GM18951 (cell line): ENCODE measurements around the gene GYG2.
"Not testable (repeated sequence)": the region's sequence is repeated elsewhere in the genome, so short reads cannot be mapped to it uniquely, and the experiment has no call there.

Experiments used
- POLR2A ChIP-seq: IDR thresholded peaks from 4 replicates; pipeline ENCODE4 v1.6.1; 2011; ENCODE audit warnings: mild to moderate bottlenecking; ENCODE audit not compliant: insufficient read length, insufficient read depth; ENCODE audit errors: extremely low read depth
- in situ Hi-C: fragments of 300-500 bp; cut with MboI; formaldehyde crosslinking; loops from one replicate; pipeline ENCODE4 v1.12.0; 2022; ENCODE audit warnings: low sequenced_read_pairs, mixed read lengths, inconsistent platforms; ENCODE audit not compliant: unreplicated experiment

Gene GYG2

GRCh38 chrX:2871831-2872230 lies 43.1 kb downstream of the GYG2 start:
- TF ChIP-seq POLR2A: no peak

DNA sequence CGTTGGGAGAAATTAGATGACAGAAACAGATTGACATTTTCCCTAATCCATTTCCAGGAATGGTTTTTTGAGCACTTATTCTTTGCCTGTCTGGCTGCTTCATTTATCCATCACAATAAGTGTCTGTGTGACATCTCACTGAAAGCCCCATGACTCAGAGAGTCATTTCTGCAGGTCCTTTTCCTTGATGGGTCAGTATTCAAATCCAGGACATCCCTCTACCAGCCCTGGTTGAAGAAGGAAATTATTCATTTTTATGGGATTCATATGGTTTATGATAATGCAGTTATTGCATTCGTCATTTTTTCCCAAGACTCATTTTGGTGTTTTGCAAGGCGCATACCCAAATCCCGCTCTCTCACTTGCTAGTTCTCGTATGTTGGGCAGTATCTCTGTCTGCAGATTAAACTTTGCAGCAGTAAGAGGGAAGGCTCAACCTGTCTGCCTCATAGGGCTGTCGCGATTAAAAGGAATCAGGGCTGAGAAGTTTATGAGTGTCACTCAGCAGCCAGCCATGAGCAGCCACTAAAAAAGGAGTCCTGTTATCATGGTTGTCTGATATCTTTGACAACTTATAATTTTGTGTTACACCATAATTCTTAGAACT lies 44.0 kb downstream of the GYG2 start:
- in situ Hi-C loops: no loop called here
- no peak for TF ChIP-seq POLR2A

More at GRCh38 chrX:2871831-2872230, 43.1 kb downstream of the GYG2 start:
- in situ Hi-C loops: no loop called here

- TF ChIP-seq POLR2A: no peak
Observed at GRCh38 chrX:2874222-2875135, 45.7 kb downstream of the GYG2 start.

GRCh38 chrX:2875136-2875481 lies 46.4 kb downstream of the GYG2 start:
- in situ Hi-C loops: no loop called here
- TF ChIP-seq POLR2A: no peak

More at GRCh38 chrX:2874222-2875135, 45.7 kb downstream of the GYG2 start:
- in situ Hi-C loops: no loop called here

- in situ Hi-C loops: no loop called here
- no peak for TF ChIP-seq POLR2A
Observed at GRCh38 chrX:2875798-2876399, 47.2 kb downstream of the GYG2 start.

DNA sequence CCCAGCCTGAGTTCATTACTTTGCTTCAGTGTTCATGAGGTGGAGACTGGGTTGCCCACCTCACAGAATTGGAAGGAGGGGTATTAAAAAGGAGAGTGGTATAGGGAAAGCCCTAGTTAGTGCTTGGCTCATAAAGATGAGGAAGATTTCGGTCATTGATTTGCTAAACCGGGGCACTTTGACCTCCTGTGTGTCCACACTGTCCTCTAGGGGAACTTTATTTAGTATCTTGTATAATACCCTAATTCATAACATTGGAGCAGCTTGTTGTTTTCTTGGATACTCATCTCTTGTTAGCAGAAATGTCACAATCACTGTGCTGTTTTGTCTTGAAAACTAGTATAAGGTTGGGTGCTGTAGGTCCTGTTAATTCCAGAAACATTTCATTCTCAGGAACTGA lies 49.8 kb downstream of the GYG2 start:
- TF ChIP-seq POLR2A: no peak
- in situ Hi-C loops: no loop called here

DNA sequence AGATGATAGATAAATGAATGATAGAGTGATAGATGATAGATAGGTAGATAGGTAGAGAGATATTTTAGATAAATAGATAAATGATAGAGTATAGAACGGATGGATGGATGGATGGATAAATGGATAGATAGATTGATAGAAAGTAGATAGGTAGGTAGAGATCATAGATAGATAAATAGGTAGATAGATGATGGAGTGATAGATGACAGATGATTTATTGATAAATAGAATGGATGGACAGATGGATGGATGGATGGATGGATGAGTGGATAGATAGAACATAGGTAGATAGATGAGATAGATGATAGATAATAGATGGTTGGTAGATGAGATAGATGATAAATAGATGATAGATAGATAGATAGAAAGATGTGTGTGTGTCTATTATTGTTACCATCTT lies 50.9 kb downstream of the GYG2 start:
- TF ChIP-seq POLR2A: no peak
- in situ Hi-C loops: no loop called here

DNA sequence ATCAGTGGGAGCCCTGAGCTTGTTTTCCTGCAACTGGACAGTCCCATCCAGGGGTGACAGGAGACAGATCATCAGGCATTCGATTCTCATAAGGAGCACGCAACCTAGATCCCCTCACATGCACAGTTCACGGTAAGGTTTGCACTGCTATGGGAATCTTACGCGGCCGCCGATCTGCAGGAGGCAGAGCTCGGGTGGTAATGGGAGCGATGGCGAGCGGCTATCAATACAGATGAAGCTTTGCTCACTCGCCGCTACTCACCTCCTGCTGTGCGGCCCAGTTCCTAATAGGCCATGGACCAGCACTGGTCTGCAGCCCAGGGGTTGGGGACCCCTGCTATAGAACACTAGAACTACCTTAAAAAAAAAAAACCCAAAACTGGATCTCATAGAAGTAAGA lies 55.0 kb downstream of the GYG2 start:
- no peak for TF ChIP-seq POLR2A
- in situ Hi-C loops: no loop called here

DNA sequence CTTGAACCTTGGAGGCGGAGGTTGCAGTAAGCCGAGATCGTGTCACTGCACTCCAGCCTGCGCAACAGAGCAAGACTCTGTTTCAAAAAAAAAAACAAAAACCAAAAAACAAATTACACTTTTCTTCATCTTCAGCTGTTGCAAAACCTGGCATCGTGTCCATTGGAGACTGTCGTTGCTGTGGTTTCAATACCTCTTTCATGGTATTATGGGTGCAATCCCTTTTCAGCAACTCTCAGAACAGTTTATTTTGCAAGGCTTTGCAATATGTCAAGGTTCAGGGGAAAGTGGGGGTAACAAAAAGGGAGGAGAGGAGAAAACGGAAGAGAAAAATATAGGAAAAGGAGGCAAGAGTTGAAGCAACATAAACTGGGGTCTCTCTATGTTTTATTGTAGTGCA lies 59.6 kb downstream of the GYG2 start:
- no peak for TF ChIP-seq POLR2A
- in situ Hi-C loops: no loop called here

GRCh38 chrX:2889045-2889605 lies 60.4 kb downstream of the GYG2 start:
- in situ Hi-C loops: no loop called here
- TF ChIP-seq POLR2A: no peak

DNA sequence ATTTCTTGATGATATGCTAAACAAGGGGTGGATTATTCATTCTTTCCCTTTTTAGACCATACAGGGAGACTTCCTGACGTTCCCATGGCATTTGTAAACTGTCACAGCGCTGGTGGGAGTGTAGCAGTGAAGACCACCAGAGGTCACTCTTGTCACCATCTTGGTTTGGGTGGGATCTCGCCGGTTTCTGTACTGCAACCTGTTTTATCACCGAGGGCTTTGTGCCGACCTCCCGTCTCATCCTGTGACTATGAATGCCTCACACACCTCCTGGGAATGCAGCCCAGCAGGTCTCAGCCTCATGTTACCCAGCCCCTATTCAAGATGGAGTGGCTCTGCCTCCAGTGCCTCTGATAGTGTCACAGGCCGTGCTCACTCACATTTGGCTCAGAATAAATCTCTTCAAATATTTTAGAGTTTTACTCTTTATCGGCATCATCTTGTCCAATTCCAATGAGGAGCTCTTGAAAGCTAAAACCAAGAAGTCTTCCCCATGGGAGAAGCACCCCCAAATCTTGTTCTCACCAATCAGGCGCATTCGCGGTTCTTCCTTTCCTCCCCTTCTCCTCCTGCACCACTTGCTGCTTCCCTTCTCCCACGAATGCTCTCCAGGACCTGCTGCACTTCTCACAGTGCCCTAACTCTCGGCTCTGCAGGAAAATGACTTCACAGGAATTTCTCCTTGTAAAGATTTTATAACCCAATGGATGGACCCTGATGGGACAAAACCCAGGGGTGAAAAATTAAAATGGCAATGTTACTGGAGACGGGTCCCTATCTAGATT lies 61.2 kb downstream of the GYG2 start:
- in situ Hi-C loops: not testable (repeated sequence)

DNA sequence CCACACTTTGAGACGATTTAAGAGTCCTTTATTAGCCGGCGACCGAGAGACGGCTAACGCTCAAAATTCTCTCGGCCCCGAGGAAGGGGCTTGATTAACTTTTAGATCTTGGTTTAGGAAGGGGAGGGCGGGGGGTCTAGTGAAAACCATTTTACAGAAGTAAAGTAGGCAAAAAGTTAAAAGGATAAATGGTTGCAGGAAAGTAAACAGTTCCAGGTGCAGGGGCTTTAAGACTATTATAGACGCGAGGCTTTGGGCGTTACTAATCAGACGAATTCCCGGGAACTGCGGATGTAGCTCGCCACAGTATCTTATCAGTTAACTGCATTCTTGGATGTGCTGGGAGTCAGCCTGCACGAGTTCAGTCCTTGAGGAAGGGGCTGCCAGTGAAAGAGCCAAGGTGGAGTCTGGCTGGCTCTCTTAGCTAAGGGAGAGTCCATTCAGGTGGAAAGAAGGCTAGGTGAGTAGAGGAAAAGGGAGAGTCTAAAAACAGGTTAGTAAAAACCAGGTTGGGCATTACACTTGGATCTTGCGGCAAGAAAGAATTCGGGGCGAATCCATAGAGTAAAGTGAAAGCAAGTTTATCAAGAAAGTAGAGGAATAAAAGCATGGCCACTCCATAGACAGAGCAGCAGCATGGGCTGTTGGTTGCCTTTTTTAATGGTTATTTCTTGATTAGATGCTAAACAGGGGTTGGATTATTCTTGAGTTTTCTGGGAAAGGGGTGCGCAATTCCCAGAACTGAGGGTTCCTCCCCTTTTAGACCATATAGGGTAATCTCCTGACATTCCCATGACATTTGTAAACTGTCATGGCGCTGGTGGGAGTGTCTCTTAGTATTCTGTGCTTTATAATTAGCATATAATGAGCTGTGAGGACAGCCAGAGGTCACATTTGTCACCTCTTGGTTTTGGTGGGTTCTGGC lies 62.1 kb downstream of the GYG2 start:
- in situ Hi-C loops: not testable (repeated sequence)
